Colon (tissue), 2 donors: Measurements from ENCODE around the gene FGF3.

Source experiments
- FAIRE-seq: peaks from 2 replicates; lab custom pipeline; 2012; peaks lifted over from hg19 to GRCh38; lab: Jason Lieb, UNC
- donor health status: control.
- donor health status: control.

Gene FGF3

DNA sequence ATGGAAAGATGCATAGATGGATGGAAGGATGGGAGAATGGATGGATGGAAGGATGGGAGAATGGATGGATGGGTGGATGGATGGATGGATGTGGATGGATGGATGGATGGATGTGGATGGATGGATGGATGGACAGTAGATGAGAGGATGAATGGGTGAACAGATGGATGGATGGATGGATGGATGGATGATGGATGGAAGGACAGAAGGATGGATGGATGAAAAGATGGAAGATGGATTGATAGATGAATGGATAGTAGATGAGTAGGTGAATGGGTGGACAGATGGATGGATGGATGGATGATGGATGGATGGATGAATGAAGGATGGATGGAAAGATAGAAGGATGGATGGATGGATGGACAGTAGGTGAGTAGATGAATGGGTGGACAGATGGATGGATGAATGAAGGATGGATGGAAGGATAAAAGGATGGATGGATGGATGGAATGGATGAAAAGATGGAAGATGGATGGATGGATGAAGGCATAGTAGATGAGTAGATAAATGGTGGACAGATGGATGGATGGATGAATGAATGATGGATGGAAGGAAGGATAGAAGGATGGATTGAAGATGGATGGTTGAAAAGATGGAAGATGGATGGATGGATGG, 15.5 kb downstream of the FGF3 start:
- no peak for FAIRE-seq

DNA sequence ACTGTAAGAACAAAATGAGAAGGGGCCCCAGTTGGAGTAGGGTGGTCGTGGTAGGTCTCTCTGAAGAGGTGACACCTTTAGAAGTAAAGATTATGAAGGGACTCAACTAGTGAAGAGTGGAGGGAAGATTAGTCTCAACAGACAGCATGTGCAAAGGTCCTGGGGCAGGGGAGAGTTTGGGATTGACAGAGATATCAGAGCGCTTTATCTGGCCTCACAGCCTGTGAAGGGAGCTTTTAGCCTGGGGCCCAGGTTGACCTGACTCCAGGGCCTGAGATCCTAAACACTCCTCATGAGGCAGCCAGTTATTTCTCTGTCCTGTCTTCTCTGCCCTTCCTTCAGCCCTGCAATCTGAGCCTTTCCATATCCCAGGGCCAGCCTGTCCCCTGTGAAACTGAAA, 16.2 kb downstream of the FGF3 start:
- FAIRE-seq, result no peak

DNA sequence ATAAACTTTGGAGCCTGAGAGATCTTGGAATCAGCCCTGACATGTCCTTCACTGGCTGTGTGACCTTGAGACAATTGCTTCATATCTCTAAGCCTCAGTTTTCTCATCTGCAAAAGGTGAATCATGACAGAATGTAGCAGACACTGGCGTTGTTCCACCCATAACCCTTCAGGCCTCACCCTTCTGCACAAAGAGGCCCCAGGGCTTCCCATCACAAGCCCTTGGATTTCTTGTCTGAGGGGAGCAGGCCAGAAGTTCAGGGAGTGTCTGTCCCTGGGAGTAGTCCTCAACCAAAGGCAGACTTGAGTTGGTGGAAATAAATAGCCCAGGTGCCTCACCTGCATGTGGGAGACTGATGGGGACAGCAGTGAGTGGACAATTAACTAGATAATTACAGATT, 16.6 kb downstream of the FGF3 start:
- no peak for FAIRE-seq

DNA sequence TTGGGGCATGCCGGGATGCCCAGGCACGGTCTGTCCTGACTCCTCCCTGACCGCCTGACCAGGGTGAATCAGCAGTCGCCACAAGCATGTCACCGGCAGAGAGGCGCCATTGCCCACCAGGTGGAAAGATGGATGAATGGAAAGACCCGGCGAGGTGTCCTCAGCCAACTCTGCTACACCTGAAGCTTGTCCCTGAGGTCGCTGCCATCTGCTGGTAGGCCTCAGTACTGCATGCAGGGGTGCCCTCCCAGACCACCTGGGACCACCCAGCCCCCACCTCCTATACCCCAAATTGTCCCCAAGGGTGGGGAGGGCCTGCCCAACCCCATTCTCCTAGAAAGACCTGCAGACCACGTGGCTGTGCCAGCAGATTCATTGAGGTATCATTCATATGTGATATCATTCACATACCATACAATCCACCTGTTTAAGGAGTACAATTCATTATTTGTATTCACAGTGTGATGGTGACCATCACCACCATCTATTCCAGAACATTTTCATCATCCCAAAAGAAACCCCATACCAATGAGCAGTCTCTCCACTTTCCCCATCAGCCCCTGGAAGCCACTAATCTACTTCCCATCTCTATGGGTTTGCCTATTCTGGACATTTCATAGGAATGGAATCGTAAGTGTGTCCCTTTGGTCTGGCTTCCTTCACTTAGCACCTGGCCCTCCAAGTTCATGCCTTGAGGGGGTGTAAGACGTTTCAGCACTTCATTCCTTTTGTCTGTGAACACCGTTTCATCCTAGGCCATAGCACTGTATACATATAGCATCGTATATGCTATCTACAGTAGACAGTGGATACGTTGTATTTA, 17.5 kb downstream of the FGF3 start:
- FAIRE-seq, result no peak

DNA sequence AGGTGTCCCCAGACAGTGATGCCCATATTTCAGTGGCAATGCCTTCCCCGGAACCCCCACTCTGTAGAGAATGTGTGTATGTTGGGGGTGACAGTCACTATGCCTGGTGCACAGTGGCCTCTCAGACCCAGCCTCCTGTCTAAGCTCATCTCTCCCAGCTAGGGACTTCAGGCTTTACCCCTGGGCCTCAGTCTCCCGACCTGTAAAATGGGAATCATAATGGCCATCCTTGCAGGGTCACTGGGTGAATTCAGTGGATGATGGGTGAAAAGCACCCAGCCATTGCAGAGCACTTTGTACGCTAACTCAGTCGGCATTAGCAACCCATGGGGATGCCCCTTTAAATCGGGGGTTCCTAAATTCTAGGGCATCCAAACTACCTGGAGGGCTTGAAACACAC, 18.9 kb downstream of the FGF3 start:
- FAIRE-seq, result no peak

DNA sequence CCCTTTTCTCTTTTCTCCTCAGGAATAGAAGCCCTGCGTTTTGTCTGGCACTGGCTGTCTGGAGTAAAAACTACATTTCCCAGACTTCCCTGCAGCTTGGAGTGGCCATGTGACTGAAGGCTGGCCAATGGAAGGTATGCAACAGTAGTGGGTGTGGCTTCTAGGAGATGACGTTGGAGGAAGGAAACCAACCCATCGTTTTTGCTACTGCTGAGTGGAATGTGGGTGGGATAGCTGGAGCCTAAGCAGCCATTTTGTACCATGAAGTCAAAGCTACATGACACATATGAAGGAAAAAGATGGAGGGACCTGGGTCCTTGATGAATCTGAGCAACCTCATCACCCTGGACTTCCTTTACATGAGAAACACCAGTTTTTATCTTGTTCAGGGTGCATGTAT, 19.6 kb downstream of the FGF3 start:
- no peak for FAIRE-seq

DNA sequence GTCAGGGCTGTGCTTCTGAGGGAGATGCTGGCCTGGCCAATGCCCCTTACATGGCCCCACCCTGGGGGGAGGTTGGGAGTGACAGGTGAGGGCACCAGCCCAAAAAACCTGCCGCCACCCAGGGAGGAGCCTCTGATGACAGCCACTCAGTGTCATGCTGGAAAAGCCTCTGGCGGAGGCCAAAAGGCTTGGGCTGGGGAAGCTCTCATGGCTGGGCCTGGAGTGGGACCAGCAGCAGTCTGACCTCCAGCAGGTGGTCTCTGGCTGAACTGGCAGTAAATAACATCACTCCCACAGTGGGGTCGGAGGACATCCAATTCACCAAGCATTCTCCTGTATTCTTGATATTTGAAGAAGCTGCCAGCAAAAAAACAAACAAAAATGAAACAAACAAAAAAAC, 20.1 kb downstream of the FGF3 start:
- no peak for FAIRE-seq

DNA sequence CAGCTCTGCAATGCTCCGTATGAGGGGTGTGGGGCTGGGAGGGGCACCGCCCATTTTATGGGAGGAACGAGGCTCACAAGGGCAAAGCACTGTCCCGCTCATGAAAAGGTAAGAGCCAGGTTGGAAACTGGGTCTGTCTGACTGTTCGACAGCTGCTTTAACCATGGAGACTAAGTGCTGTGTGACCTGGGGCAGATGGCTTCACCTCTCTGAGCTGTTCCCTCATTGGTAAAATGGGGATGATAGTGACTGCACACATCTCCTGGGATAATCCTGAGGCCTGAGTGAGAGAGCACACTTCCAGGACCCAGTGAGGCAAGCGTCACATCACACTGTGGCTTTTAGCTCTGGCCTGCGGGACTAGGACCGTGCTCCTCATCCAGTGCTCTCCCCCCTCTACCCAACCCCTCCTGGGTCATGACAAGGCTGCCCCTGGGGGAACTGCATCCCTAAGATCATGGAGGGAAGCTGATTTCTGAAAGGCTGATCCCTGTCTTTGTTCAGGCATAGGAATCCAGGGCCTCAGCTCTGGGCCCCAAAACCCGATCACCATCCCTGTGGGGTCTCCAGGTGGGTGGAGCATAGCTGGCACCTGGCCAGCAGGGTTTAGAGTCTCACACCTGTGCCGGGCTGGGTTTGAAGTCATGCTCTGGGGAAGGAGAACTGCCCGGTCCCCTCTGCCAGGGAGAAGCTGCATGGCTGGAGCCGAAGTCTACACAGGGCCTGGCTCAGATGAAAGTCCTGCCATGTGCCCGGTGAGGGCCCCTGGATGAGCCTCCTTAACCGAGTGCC, 21.3 kb downstream of the FGF3 start:
- no peak for FAIRE-seq

DNA sequence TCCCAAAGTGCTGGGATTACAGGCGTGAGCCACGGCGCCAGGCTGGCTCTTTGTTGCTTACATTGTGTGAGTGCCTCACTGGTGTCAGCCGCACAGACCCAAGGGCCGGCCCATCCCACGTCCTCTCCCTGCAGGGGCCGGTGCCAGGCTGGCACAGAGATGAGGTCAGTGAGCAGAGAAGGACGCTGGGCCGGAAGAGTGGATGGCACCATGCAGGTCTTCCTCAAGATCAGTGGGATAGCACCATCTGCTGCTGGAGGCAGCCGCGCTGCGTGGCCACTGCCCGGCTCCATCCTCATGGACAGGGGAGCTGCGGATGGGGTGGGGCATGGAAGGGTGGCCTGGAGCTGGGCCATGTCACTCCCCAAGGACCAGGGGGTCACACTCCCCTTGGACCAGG, 22.1 kb downstream of the FGF3 start:
- FAIRE-seq, result no peak

DNA sequence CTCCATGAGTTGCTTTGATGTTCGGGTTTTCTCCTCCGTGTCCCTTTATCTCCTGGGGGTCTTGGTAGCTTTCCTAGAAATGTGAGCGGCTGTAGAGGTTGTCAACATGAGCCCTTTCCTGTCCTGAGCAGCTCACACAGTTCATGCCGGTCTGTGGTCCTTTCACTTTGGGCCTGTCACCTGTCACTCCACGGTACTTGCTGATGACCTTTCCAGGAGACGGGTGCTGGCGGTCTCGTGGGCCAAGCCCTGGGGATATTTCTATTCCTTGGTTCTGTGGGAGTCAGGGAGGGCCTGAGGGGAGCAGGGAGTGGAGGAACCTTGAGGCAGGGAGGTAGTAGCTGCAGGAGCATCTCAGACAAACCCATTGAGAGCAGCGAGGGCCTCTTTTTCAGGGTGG, 23.2 kb downstream of the FGF3 start:
- no peak for FAIRE-seq

DNA sequence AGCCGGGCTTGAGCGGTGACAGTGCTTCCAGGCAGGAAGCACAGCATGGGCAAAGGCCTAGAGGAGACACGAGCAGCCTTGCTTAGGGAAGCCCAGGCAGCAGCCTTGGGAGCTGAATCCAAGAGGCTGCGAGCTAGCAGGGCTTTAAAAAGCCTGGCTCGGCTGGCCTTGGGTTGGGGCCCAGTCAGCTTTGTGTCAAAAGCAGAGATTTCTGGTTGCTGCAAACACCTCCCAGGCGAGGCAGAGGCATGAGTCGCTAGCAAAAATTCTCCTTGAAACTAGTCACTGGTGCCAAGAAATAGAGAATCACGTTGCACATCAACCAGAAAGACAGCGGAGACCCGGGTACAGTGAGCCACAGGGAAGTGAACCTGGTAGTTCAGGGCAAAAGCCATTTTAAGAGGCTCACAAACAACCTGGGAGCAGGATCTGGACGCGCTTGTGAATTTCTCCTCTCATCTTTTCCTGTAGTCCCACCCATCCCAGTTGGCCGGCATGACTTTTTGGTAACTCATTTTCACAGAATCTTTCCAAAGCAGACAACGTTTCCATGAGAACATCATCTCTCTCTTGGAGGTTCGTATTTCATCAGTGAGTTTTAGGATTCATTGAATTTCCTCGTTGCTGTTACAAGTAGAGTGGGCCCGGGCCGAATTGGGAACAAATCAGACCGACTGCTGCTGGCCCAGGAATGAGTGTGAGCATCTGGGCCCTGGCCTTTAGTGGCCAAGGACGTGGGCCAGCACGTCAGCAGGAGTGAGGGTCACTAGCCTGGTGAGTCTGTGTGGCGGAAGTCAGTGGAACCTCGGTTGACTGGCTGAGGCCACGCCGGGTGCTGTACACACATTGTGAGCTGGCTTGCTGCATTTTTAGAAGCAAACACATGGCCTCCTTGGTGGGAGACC, 27.7 kb downstream of the FGF3 start:
- no peak for FAIRE-seq

DNA sequence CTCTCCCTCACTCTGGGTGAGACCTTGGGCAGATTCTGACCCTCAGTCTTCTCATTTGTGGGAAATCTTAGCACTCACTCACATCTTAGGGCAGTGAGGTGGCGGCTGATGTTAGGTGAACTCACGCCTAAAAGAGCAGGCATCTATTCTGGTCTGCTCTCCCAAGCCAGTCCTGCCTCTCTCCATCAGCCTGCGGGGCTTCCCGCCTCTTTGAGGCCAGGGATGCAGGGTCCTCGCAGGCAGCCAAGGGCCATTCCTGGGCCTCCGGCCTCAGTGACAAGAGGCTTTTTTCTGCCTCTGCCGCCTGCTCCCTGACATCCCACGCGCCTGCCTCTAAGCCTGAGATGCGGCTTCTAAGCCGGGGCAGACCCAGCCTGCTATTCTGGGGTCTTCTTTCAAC, 30.3 kb downstream of the FGF3 start:
- FAIRE-seq, result no peak

DNA sequence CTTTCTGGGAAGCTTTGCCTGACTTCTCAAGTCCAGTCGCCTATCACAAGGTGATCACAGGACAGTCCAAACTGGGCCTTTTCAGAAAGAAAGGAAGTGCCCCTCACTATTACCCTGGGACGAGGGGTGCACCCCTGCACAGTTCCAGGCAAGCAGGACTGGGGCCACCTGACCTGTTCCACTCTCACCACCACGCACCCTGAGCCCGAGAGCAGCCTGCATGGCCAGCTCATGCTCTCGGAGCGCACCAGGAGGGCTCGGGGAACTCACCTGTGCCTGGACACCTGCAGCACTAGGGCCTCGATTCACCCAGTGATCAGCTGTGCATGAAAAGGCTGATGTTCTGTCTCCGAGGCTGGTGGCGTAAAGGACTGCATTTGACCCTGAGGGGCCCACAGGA, 31.3 kb downstream of the FGF3 start:
- no peak for FAIRE-seq

DNA sequence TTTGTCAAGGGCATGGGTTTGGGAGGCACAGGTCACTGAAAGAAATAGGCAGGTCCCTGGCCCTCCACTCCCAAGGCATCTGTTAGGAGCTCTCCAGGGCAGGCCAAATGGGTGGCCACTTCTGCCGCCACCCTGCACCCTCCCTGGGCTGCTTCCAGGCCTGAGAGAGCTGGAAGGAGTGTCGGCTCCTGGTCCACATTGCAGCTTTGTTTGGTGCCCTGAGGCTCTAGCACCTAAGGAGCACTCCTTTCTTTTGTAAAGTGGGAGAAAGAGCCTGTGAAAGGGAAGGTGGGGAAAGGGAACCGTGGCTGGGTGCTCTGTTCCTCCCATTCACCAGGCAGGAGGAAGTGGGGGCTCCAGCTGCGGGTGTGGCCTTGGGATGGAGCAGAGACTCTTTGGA, 31.8 kb downstream of the FGF3 start:
- FAIRE-seq, result no peak

DNA sequence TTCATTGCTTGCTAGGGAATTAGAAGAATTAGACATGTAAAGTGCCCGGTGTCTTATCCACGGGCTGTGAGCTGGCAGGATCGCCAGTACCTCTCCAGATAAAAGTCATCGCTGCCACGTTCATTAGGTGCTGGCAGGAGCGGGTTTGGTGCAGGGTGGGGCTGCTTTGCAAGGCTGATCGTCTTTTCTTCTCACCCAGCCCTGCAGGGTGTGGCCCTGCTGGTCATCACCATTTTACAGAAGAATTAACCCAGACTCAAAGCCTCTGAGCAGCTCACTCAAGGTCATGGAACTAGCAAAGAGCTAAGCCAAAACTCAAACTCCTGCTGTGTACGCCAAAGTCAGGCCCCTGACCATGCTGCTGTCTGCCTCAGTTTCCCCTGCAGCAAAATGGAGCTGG, 38.0 kb downstream of the FGF3 start:
- FAIRE-seq, result no peak

DNA sequence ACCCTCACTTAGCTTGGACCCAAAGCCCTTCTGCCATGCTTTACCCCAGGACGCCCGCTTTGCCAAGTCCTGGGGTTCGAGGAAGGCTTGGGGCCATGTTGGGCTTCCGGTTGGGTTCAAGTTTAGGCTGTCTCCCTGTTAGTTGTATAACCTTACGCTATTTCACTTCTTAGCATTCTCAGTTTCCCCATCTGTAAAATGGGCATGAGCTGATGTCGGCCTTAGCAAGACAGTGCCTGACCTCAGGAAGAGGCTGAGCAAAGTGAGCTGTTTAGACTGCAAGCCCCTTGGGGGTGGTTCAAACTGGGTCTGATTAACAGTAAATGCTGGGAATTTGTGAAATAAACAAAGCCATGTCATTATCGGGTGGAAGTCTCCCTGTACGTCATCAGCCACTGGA, 40.8 kb downstream of the FGF3 start:
- no peak for FAIRE-seq

DNA sequence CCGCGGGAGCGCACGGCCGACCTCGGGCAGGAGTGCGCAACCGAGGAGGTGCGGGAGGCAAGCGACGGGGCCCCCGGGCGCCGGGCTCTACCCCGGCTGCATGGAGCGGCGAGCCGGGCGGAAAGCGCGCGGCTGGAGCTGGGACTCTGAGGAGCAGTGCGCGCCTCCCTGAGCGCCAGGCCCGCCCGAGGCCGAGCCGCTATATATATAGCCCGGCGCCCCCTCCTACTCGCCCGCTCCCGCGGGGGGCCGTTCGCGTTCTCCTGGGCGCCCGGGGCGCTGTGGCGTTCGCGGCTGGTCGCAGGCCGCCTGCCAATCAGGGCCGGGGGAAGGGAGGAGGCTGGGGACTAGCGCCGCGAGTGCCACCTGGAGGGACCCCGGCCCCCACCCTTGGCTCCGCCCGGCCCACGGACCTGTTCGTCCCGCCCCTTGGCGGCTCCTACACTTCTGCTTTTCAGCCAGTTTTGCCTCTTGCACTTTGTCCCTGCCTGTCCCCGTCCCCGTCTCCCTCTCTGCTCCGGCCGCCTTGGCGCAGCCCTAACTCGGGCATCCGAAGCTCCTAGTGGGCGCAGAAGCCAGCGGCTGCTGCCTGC, 44.0 kb downstream of the FGF3 start, which contains the start of gene FGF4:
FGF4 (minus strand) TSS at position 179 of the 593 bp plus-strand sequence. CDS start 257 bp downstream, outside the sequence.
- FAIRE-seq, result no peak

DNA sequence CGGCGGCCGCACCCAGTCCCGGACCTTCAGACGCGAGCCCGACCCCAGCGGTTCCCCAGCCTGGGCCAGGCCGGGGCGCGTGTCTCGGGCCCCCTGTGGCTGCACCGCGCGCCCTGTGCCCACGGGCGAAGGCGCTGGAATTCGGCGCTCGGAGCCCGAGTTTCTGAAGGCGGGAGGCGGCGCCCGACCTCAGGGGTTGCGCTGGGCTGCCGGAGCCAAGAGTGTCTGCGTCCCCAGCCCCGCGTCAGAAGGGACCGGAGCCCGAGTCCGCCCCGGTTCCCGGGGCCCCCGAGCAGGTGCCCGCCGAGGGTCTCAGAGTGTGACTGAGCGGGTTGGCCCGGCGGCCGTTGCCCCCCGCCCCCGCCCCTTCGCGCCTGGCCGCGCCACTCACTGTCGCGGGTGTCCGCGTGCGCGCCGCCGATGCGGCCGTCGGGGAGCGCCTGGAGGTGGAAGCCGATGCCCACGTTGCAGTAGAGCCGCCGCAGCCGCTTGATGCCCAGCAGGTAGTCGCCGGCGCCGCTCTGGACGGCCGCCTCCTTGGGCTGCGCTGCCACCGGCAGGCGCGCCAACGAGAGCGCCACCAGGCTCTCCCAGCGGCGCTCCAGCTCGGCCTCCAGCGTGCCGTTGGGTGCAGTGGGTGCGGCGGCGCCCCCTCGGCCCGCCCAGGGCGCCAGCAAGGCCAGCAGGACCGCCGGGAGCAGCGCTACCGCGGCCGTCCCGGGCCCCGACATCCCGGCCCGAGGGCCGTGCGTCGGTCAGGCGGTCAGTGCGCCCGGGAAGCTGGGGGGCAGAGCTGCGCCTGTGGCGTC, 44.7 kb downstream of the FGF3 start:
- FAIRE-seq, result no peak

DNA sequence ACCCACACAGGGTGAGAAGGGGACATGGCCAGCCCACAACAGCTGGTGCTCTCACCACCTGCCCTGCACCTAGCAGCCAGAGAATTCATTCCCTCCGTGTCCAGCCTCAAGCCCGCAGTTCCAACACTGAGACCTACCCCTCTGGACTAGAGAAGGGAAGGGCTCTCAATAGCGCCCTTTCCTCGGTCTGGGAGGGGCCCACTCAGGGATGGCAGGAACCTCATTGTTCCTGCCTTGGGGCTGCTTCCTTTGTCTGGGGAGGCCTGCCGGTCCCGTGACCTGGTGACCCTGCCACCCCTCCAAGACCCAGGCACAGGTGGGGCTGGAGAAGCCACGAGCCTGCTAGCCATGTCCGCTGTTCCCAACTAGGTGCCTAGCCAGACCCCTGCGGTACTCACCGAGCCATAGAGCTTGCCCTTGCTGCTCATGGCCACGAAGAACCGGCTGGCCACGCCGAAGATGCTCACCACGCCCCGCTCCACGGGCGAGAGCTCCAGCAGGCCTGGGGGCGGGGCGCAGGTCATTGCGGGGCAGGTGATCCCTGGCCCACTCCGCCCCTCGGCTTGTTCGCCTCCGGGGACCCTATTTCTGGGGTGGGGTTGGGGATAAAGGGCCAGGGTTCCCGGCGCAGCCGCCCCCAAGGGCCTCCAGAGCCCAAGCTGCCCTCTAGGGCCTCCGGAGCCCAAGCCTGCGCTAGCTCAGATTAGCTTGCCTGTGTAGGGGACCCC, 45.4 kb downstream of the FGF3 start:
- no peak for FAIRE-seq

DNA sequence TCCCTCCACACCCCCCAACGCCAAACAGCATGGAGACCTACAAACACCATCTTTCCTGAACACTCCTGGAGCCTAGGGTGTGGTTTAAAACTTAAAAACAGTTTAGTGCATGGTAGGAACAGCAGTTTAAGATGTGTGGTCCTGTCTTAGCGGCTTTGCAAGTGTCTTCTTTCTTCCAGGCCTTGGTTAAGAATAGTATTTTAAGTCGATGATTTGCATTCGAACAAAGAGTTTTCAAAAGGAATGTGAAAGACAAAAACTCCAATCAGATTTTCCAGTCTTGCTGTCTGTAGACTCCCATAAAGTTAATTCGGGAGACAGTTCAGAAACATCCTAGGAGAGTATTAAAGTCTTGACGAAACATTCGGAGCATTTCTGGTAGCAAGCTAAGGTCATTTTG, 47.8 kb downstream of the FGF3 start:
- FAIRE-seq, result no peak
